Mesendoderm (in vitro differentiated cells): ENCODE data around the gene HSP90AB1.

Experiments
- DNase-seq: peaks from one replicate; pipeline ENCODE4 v3.0.0; 2013
- H2AK5ac ChIP-seq: 2 replicates; pipeline ENCODE4 v1.6.1; 2013; ENCODE audit warnings: low read length, inconsistent platforms
- H2BK120ac ChIP-seq: 2 replicates; pipeline ENCODE4 v1.6.1; 2013; ENCODE audit warnings: low read depth, mild to moderate bottlenecking, low read length, moderate library complexity, mixed read lengths
- H2BK15ac ChIP-seq: replicated peaks from 2 replicates; pipeline ENCODE4 v1.6.1; 2013; ENCODE audit warnings: low read depth, mild to moderate bottlenecking, moderate library complexity
- H2BK5ac ChIP-seq: 2 replicates; pipeline ENCODE4 v1.6.1; 2013; ENCODE audit warnings: low read length, inconsistent platforms
- H3K18ac ChIP-seq: 2 replicates; pipeline ENCODE4 v1.6.1; 2013; ENCODE audit warnings: mild to moderate bottlenecking, low read length, mixed read lengths
- H3K23ac ChIP-seq: one replicate; pipeline ENCODE4 v1.6.1; 2013; ENCODE audit warnings: low read length
- H3K27ac ChIP-seq: 2 replicates; pipeline ENCODE4 v1.5.1; 2013; ENCODE audit warnings: low read depth, mild to moderate bottlenecking, inconsistent platforms, low read length, moderate library complexity
- H3K27me3 ChIP-seq: 2 replicates; pipeline ENCODE4 v1.6.1; 2013; ENCODE audit warnings: low read length, control low read depth, mild to moderate bottlenecking, inconsistent platforms; ENCODE audit not compliant: insufficient read depth, poor library complexity
- H3K36me3 ChIP-seq: 2 replicates; pipeline ENCODE4 v1.6.1; 2013; ENCODE audit warnings: low read length, inconsistent platforms; ENCODE audit not compliant: control insufficient read depth, insufficient read depth
- H3K4ac ChIP-seq: one replicate; pipeline ENCODE4 v1.6.1; 2013; ENCODE audit warnings: low read depth, mild to moderate bottlenecking, low read length, moderate library complexity
- H3K4me1 ChIP-seq: 2 replicates; pipeline ENCODE4 v1.6.1; 2013; ENCODE audit warnings: low read depth, low read length, inconsistent platforms; ENCODE audit not compliant: control insufficient read depth
- H3K4me2 ChIP-seq: 2 replicates; pipeline ENCODE4 v1.6.1; 2013; ENCODE audit warnings: low read length
- H3K4me3 ChIP-seq: 2 replicates; pipeline ENCODE4 v1.5.1; 2013; ENCODE audit warnings: mild to moderate bottlenecking, low read length
- H3K56ac ChIP-seq: one replicate; pipeline ENCODE4 v1.6.1; 2013; ENCODE audit warnings: low read length
- H3K79me1 ChIP-seq: 2 replicates; pipeline ENCODE4 v1.6.1; 2013; ENCODE audit warnings: low read length, inconsistent platforms
- H3K79me2 ChIP-seq: 2 replicates; pipeline ENCODE4 v1.6.1; 2013; ENCODE audit warnings: mild to moderate bottlenecking, low read length; ENCODE audit not compliant: control insufficient read depth, insufficient read depth
- H3K9ac ChIP-seq: 2 replicates; pipeline ENCODE4 v1.6.1; 2013; ENCODE audit warnings: low read length, inconsistent platforms
- H4K5ac ChIP-seq: one replicate; pipeline ENCODE4 v1.6.1; 2013; ENCODE audit warnings: low read length
- H4K8ac ChIP-seq: one replicate; pipeline ENCODE4 v1.6.1; 2013; ENCODE audit warnings: low read depth, mild to moderate bottlenecking, control low read depth, low read length, moderate library complexity
- WGBS: extraction: QIAGEN DNeasy Blood & Tissue Kit; methylation state at CpG from one replicate; pipeline ENCODE4 v1.1.7; 2013; ENCODE audit warnings: low lambda C conversion rate, missing lambda C conversion rate; ENCODE audit not compliant: insufficient coverage; ENCODE audit errors: extremely low coverage; 5-methylcytosine and 5-hydroxymethylcytosine counted together

Gene HSP90AB1

GRCh38 chr6:44214307-44214706 is 32.6 kb upstream of the HSP90AB1 start:
- no peak overlapping the region for H3K27ac ChIP-seq
- no peak overlapping the region for H3K4ac ChIP-seq
- H3K36me3 ChIP-seq = no peaks in the 10 kb centered on the region
- H4K8ac ChIP-seq = no peak overlapping the region
- H3K56ac ChIP-seq = no peak overlapping the region
- peaks cover 13% of the 10 kb centered on the region for H3K4me1 ChIP-seq
- WGBS = no CpG with 5 or more reads among the region's 6 CpGs
- H3K9ac ChIP-seq = no peak overlapping the region
- no peak overlapping the region for H2BK120ac ChIP-seq
- no peak overlapping the region for H4K5ac ChIP-seq
- no peaks in the 10 kb centered on the region for H3K79me1 ChIP-seq
- no peak overlapping the region for H2BK5ac ChIP-seq
- no peak overlapping the region for H3K23ac ChIP-seq
- H2AK5ac ChIP-seq = no peak overlapping the region
- no peaks in the 10 kb centered on the region for H3K79me2 ChIP-seq
- no peak overlapping the region for H3K4me2 ChIP-seq
- no peak overlapping the region for H2BK15ac ChIP-seq
- no peak overlapping the region for H3K4me3 ChIP-seq
- no peaks in the 10 kb centered on the region for H3K27me3 ChIP-seq
- no peak overlapping the region for H3K18ac ChIP-seq
- no peak for DNase-seq

- peak within 1 kb of the TSS; percentile 47 for H3K56ac ChIP-seq
- H3K23ac ChIP-seq = no peak within 1 kb of the TSS
- peak within 1 kb of the TSS; percentile 1 for H3K4ac ChIP-seq
- H3K4me3 ChIP-seq = no peak within 1 kb of the TSS
- no peak within 1 kb of the TSS for H4K5ac ChIP-seq
- DNase-seq = peak; percentile 40
- H2BK120ac ChIP-seq = no peak within 1 kb of the TSS
- no peak within 1 kb of the TSS for H2BK15ac ChIP-seq
- H3K4me2 ChIP-seq = no peak within 1 kb of the TSS
- H3K4me1 ChIP-seq = peaks cover 13% of the 10 kb centered on the region
- no peak within 1 kb of the TSS for H3K27ac ChIP-seq
- WGBS = no CpG with 5 or more reads among the region's 7 CpGs
- H3K27me3 ChIP-seq = no peaks in the 10 kb centered on the region
- H3K79me1 ChIP-seq = no peaks in the 10 kb centered on the region
- H3K9ac ChIP-seq = peak within 1 kb of the TSS; percentile 18
- no peak within 1 kb of the TSS for H4K8ac ChIP-seq
- no peaks in the 10 kb centered on the region for H3K79me2 ChIP-seq
- no peak within 1 kb of the TSS for H3K18ac ChIP-seq
- H3K36me3 ChIP-seq = no peaks in the 10 kb centered on the region
- no peak within 1 kb of the TSS for H2BK5ac ChIP-seq
- no peak within 1 kb of the TSS for H2AK5ac ChIP-seq
These were observed 30.1 kb upstream of the HSP90AB1 start, which contains the start of gene MYMX for GRCh38 chr6:44216677-44217331. TSS of gene MYMX (plus strand) at chr6:44216926. CDS start at chr6:44217472, 546 bp downstream.

GRCh38 chr6:44217332-44218143 is 29.4 kb upstream of the HSP90AB1 start:
- H3K56ac ChIP-seq = peak overlapping the region; percentile 47
- H2BK120ac ChIP-seq = no peak overlapping the region
- no peaks in the 10 kb centered on the region for H3K79me2 ChIP-seq
- H3K27ac ChIP-seq = no peak overlapping the region
- H3K4me3 ChIP-seq = no peak overlapping the region
- peaks cover 17% of the 10 kb centered on the region for H3K4me1 ChIP-seq
- no peaks in the 10 kb centered on the region for H3K27me3 ChIP-seq
- no peak overlapping the region for H3K18ac ChIP-seq
- H3K79me1 ChIP-seq = no peaks in the 10 kb centered on the region
- H2BK15ac ChIP-seq = no peak overlapping the region
- peak overlapping the region; percentile 18 for H3K9ac ChIP-seq
- H3K23ac ChIP-seq = no peak overlapping the region
- no peak overlapping the region for H2AK5ac ChIP-seq
- H4K8ac ChIP-seq = no peak overlapping the region
- DNase-seq = peak; percentile 35
- WGBS = no CpG with 5 or more reads among the region's 16 CpGs
- no peak overlapping the region for H3K4me2 ChIP-seq
- peak overlapping the region; percentile 1 for H3K4ac ChIP-seq
- no peak overlapping the region for H2BK5ac ChIP-seq
- H4K5ac ChIP-seq = no peak overlapping the region
- no peaks in the 10 kb centered on the region for H3K36me3 ChIP-seq

- peak overlapping the region; percentile 42 for H3K4me3 ChIP-seq
- no peak overlapping the region for H2BK15ac ChIP-seq
- H3K18ac ChIP-seq = peak overlapping the region; percentile 53
- H3K9ac ChIP-seq = peak overlapping the region; percentile 75
- H3K27me3 ChIP-seq = no peaks in the 10 kb centered on the region
- H3K79me1 ChIP-seq = no peaks in the 10 kb centered on the region
- H3K23ac ChIP-seq = no peak overlapping the region
- H3K4ac ChIP-seq = peak overlapping the region; percentile 48
- H3K56ac ChIP-seq = peak overlapping the region; percentile 93
- no CpG with 5 or more reads among the region's 45 CpGs for WGBS
- no peaks in the 10 kb centered on the region for H3K36me3 ChIP-seq
- H3K27ac ChIP-seq = peak overlapping the region; percentile 94
- H4K5ac ChIP-seq = no peak overlapping the region
- H4K8ac ChIP-seq = no peak overlapping the region
- peak overlapping the region; percentile 83 for H3K4me2 ChIP-seq
- H3K79me2 ChIP-seq = no peaks in the 10 kb centered on the region
- peaks cover 21% of the 10 kb centered on the region for H3K4me1 ChIP-seq
- peak; percentile 93 for DNase-seq
- H2BK5ac ChIP-seq = peak overlapping the region; percentile 84
- no peak overlapping the region for H2BK120ac ChIP-seq
- no peak overlapping the region for H2AK5ac ChIP-seq
These were observed 27.7 kb upstream of the HSP90AB1 start for GRCh38 chr6:44219053-44219814.

- no CpG with 5 or more reads among the region's 28 CpGs for WGBS
- Histone ChIP-seq H3K4ac (no peak overlapping the region), H2BK5ac (no peak overlapping the region), H2AK5ac (no peak overlapping the region), H3K18ac (peak overlapping the region; percentile 34), H4K8ac (no peak overlapping the region), H3K79me2 (peaks cover 3% of the 10 kb centered on the region), H3K4me1 (peaks cover 23% of the 10 kb centered on the region), H4K5ac (no peak overlapping the region), H3K27me3 (no peaks in the 10 kb centered on the region), H2BK120ac (no peak overlapping the region), H3K56ac (peak overlapping the region; percentile 71), H3K4me3 (no peak overlapping the region), H3K79me1 (no peaks in the 10 kb centered on the region), H3K4me2 (peak overlapping the region; percentile 38), H3K36me3 (no peaks in the 10 kb centered on the region), H2BK15ac (no peak overlapping the region), H3K27ac (peak overlapping the region; percentile 53), H3K23ac (no peak overlapping the region), H3K9ac (peak overlapping the region; percentile 40)
- DNase-seq = no peak
These were observed 26.8 kb upstream of the HSP90AB1 start for GRCh38 chr6:44219815-44220784.
